HG03354 (cell line): ENCODE data around the gene NUDT17.
"Not testable (repeated sequence)": the region's sequence is repeated elsewhere in the genome, so short reads cannot be mapped to it uniquely, and the experiment has no call there.

Source experiments
- ATAC-seq: cut with Tn5 transposase; IDR thresholded peaks from one replicate; pipeline ENCODE4 v1.9.1; 2021; ENCODE audit warnings: mild to moderate bottlenecking; ENCODE audit not compliant: unreplicated experiment, poor library complexity, severe bottlenecking

The NUDT17 gene

GRCh38 chr1:145845514-145846161 lies at the start of gene NUDT17:
NUDT17 (plus strand) TSS chr1:145845630; CDS start chr1:145845641, 11 bp downstream.
- peak; percentile 74 for ATAC-seq

DNA sequence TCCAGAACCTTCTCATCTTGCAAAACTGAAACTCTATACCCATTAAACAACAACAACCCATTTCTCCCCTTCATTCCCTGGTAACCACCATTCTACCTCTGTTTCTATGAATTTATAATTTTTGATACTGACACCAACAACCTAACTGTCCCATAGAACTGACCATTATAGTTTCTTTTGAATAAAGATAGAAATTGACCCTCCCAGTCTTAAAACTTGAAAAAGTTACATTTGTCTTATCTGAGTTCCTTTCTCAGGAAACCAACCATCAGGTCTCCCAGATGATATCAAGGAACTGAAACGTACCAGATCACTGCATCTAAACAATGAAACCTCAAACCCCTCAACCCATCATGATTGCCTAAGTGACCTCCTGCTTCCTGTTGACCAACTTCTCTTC lies 48.7 kb upstream of the NUDT17 start:
- no peak for ATAC-seq

GRCh38 chr1:145799806-145800205 lies 45.6 kb upstream of the NUDT17 start:
- no peak for ATAC-seq

- ATAC-seq = no peak
These were observed 41.0 kb upstream of the NUDT17 start for GRCh38 chr1:145804235-145805045.

DNA sequence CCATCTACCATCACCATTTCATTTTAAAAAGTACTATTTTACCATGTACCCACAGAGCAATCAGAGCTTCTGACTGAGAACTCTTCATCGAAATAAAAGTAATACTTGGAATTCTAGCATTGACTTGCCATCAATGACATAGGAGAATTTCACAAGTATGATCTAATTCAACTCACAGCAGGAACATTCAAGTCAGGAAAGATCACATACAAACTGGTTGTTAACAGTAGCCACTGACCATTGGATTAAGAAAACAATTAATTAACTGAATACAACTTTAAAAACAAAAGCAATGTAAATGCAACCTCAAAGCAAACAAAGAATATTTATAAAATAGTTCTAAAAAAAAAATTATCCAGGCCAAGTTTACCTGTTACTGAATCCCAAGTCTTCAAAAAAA lies 40.4 kb upstream of the NUDT17 start:
- ATAC-seq = no peak

DNA sequence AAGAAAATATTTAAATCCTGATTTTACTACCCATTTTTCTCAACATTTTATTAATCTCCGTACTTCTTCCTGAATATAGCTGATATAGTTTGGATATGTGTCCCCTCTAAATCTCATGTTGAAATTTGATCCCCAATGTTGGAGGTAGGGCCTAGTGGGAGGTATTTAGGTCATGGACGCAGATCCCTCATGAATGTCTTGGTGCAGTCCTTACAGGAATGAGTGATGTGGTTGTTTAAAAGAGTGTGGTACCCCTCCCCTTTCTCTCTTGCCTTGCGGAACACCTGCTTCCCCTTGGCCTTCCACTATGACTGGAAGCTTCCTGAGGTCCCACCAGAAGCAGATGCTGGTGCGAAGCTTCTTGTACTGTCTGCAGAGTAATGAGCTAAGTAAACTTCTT lies 39.0 kb upstream of the NUDT17 start:
- ATAC-seq = no peak

DNA sequence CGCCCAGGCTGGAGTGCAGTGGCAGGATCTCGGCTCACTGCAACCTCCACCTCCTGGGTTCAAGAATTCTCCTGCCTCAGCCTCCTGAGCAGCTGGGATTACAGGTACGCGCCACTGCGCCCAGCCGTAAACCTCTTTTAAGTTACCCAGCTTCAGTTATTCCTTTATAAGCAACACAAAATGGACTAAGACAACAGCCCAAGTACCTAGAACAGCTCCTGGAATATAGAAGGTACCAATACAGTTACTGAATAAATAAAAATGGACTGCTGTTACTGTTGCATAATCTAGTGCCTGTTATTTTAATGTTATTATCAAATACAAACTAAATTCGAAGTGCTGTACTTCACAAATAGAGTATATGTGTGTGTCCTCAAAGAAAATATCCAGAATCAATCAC lies 38.6 kb upstream of the NUDT17 start:
- ATAC-seq = no peak

DNA sequence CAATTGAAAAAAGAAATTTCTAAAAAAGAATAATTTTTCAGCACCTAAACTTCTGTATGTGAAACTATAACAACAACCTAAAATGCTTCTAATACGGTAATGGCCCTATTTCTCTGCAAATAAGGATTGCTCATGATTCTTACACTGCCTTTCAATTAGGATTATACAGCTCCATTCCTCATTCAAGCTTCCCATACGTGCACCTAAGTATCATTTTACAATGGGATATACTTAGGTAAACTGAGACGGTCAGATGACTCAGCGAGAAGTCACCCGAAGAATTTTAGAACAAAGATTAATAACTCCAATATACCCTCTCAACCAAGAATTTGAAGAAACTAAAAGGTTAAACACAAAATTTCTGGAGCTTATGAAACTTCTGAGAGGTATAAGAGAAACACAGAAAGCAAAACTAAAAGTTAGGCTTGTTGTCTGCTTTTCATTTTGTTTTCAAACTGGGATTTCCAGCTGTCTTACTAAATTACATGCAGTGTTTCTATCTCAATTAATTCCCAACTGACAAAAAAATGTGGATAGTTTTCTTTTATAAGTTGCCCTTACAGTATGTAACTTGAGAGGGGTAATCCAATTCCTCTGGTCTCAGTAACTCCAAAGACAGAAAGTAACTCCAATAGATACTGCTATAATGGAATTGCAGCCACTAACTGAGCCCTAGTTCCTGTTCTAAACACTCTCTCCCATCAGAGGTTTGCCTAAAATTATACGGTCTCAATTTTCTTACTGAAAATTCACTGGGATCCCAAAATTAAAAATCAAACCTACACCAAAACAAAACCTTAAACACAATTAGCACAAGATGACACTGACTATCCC lies 32.2 kb upstream of the NUDT17 start:
- not testable (repeated sequence) for ATAC-seq

GRCh38 chr1:145818095-145818494 lies 27.3 kb upstream of the NUDT17 start:
- ATAC-seq = not testable (repeated sequence)

GRCh38 chr1:145822779-145823331 lies 22.6 kb upstream of the NUDT17 start:
- ATAC-seq = not testable (repeated sequence)

DNA sequence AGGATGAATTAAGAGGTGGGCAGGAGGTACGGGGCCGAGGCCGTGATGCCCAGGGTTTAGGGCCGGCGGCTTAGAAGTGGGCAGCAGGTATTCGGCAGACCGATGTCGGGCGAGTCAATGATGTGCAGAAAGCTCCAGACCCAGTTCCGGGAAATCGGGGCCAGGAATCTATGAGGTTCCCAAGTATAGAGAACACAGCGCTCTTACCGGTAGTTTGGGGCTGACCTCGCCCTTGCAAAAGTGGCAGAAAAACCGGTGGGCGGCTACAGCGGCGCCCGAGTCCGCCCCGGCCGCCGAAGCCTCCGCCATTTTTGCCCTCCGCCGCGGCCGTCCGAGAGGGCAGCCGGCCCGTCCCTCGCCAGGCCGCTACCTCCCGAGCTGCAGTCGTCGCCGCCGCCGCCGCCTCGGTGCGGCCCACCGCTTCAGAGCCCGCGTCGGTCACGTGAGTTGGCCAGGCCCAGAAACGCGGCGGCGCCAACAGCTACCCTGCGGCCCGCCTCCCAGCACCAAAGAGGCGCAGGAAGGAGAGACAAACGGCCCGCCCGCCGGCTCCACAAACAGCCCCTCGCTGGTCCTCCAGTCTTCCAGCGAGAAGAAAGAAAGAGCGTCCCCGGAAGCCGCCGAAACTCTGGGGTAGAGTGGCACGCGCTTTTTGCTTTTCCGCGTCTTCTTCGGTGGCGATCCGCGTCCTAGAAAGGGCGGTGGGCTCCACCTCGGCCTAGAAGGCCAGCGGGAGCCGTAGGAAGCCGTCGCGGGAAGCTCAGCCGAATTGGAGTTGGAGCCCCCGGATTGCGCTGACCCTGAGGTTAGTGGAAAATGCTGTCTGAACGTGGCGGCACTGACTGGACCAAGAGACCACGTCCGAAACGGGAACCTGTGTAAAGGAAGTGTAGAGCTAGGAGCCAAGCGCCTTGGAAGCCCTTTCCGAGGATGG lies 21.6 kb upstream of the NUDT17 start, which contains the start of the genes POLR3C and RNF115:
Gene POLR3C, plus strand, starts transcription at position 636 of the 934 bp plus-strand sequence. CDS start 1,577 bp downstream, outside the sequence.
Gene RNF115, minus strand, starts transcription at position 531 of the 934 bp plus-strand sequence. Its CDS starts 222 bp downstream, at position 309.
- peak; percentile 91 for ATAC-seq

DNA sequence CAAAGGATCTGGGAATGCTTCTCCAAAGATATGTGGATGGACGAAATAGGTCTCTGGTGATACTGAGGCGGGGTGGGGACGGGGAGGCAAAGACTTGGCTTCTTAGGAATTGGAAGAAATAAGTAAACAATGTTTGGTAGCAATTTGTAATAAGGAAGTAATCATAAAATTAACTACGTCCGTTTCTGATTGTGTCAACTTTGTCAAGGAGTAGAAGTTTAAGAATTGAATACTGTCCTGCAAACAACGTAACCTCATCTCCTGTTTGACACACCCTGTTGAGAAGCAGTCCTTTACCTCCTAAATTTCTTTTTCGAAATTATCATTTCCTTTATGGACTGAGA lies 21.0 kb upstream of the NUDT17 start:
- no peak for ATAC-seq

- no peak for ATAC-seq
These were observed 19.4 kb upstream of the NUDT17 start for GRCh38 chr1:145826030-145826429.

DNA sequence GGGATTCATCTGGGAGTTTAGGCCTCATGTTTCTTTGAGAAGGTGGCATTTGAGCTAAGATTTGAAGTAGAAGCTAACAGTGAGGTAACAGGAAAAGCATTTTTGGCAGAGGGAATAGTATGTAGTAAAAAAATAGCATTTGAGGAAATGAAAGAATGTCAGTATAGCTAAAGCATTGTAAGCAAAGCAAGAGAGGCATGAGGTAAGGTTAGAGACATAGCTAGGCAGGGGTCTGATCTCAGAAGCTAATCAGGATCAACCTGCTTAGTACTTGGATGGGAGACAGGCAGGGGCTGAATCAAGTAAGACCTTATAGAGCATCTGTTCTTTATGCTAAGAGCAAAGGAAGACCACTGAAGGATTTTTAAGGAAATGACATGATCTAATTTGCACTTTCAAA lies 17.5 kb upstream of the NUDT17 start:
- ATAC-seq = no peak

DNA sequence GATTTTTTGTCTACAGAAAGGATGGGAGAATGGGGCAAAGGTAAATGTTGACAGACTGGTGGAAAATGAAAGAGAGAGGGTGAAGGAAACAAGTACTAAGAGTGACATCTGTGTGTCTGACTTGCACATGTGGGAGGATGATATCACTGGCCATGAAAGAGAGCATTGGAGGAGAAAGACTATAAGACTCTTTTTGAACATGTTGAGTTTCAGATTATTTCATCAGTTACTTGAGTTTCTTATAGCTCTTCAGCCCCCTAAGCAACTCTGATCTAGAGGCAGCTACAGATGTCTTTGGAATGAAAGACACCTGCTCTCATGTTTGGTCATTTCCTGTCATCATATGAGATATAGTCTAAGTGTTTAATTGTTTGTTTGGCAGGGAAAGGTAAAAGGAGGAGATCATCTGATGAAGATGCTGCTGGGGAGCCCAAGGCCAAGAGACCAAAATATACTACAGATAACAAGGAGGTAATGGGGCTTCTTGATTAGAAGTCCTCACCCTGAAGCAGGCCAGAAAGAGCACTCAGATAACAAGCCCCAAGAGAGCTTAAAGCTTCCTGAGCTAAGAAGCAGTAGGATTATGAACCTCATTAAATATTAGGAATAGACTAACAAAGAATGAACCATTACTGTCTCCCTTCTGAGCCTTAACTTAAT lies 16.9 kb upstream of the NUDT17 start:
- ATAC-seq = peak; percentile 39

DNA sequence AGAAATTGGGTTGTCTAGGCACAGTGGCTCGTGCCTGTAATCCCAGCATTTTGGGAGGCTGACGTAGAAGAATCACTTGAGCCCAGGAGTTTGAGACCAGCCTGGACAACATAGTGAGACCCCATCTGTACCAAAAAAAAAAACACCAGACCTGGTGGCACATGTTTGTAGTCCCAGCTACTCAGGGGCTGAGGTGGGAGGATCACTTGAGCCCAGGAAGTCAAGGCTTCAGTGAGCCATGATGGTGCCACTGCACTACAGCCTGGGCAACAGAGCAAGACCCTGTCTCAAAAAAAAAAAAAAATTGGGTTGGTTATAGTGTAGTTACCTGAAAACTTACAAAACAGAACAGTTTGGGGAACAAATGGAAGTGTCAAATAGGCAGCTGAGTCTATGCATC lies 14.6 kb upstream of the NUDT17 start:
- not testable (repeated sequence) for ATAC-seq

DNA sequence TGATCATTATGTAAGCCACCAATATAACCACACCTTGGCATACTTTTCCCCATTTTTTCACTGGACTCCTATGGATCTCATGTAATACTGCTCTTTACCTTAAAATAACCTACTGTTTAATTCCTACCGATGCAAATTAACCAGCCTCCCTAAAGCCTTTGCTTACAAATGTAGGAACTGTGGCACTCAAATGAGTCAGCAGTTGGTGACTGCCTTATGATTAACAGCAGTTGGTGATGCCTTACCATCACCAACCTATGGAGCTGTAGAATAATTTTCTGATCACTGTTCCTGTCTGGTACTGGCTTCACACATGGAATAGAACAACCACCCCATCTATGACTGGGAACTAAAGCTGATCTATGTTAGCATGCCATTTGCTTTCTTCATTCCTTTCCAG lies 7.8 kb upstream of the NUDT17 start:
- ATAC-seq = no peak

DNA sequence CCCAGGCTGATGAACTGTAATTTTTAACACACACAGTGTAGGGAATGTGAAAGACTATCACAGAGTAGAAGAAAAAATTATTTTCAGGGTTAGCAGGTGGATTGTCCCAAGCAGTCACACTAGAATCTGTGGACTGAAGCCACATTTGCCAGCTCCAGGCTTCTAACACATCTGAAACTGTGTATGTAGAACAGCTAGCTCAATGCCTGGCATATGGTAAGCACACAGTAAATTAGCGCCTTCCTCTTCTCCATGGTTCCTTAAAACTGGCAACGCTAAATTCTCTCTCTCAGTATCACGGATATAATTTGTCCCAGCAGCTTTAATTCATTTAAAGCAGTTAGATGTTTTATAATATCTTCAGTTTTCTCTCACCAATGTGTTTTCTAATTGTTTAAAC lies 2.4 kb upstream of the NUDT17 start:
- ATAC-seq = no peak
